ENCODE measurements around the gene YWHAH.

YWHAH gene

GRCh38 chr22:31943978-31944699 is at the start of gene YWHAH:
Gene YWHAH, plus strand, starts transcription at chr22:31944535. Its CDS starts 199 bp downstream, at chr22:31944734.
- DNase-seq: peak; percentile 93

- DNase-seq: no peak
Observed at GRCh38 chr22:31895411-31896123, 48.8 kb upstream of the YWHAH start.

- DNase-seq: no peak
Observed at GRCh38 chr22:31896472-31896871, 47.9 kb upstream of the YWHAH start.

- DNase-seq: peak; percentile 48
Observed at GRCh38 chr22:31897842-31898805, 46.2 kb upstream of the YWHAH start.

GRCh38 chr22:31898926-31899325 is 45.4 kb upstream of the YWHAH start:
- no peak for DNase-seq

- no peak for DNase-seq
Observed at GRCh38 chr22:31899669-31900068, 44.7 kb upstream of the YWHAH start.

GRCh38 chr22:31901388-31902137 is 42.8 kb upstream of the YWHAH start:
- DNase-seq: no peak

- DNase-seq: no peak
Observed at GRCh38 chr22:31904651-31905050, 39.7 kb upstream of the YWHAH start.

GRCh38 chr22:31905356-31905755 is 39.0 kb upstream of the YWHAH start:
- DNase-seq: no peak

GRCh38 chr22:31906086-31906485 is 38.2 kb upstream of the YWHAH start:
- no peak for DNase-seq

- no peak for DNase-seq
Observed at GRCh38 chr22:31906569-31906968, 37.8 kb upstream of the YWHAH start.

GRCh38 chr22:31909977-31910376 is 34.4 kb upstream of the YWHAH start:
- no peak for DNase-seq

GRCh38 chr22:31911565-31912406 is 32.5 kb upstream of the YWHAH start:
- DNase-seq: peak; percentile 8

- peak; percentile 61 for DNase-seq
Observed at GRCh38 chr22:31912407-31912743, 32.0 kb upstream of the YWHAH start.

GRCh38 chr22:31915586-31915985 is 28.7 kb upstream of the YWHAH start:
- DNase-seq: no peak

- DNase-seq: no peak
Observed at GRCh38 chr22:31917227-31917921, 27.0 kb upstream of the YWHAH start.

- DNase-seq: no peak
Observed at GRCh38 chr22:31919730-31920129, 24.6 kb upstream of the YWHAH start.

- no peak for DNase-seq
Observed at GRCh38 chr22:31920306-31920705, 24.0 kb upstream of the YWHAH start.

- no peak for DNase-seq
Observed at GRCh38 chr22:31921106-31921505, 23.2 kb upstream of the YWHAH start.

GRCh38 chr22:31922534-31922933 is 21.8 kb upstream of the YWHAH start:
- no peak for DNase-seq

- no peak for DNase-seq
Observed at GRCh38 chr22:31923136-31923535, 21.2 kb upstream of the YWHAH start.

All from fibroblast of skin of right quadriceps (primary cell).